ENCODE results near the gene DUOXA1.
"Not testable (repeated sequence)": the region's sequence is repeated elsewhere in the genome, so short reads cannot be mapped to it uniquely, and the experiment has no call there.

The DUOXA1 gene

GRCh38 chr15:45077391-45077790 lies 52.3 kb downstream of the DUOXA1 start:
- H3K4me1 ChIP-seq (ENCODE audit: insufficient read depth, low read length, poor library complexity, severe bottlenecking); H3K4me2 ChIP-seq (ENCODE audit: low read depth, low read length, poor library complexity, severe bottlenecking); H2AFZ ChIP-seq (ENCODE audit: low read length); H3K27me3 ChIP-seq (ENCODE audit: insufficient read depth, low read length, poor library complexity, severe bottlenecking); H3K9me3 ChIP-seq (ENCODE audit: insufficient read depth, low read depth, low read length); H3K79me2 ChIP-seq (ENCODE audit: insufficient read depth, low read length); H3K4me3 ChIP-seq (ENCODE audit: low read length, poor library complexity, severe bottlenecking); H3F3A ChIP-seq (ENCODE audit: low read depth); H3K9me2 ChIP-seq (replicated peaks; ENCODE audit: low read depth, low read length); H3K9ac ChIP-seq (ENCODE audit: low read depth, low read length, poor library complexity, severe bottlenecking); H3K36me3 ChIP-seq (ENCODE audit: insufficient read depth, low read length); H4K20me1 ChIP-seq (ENCODE audit: insufficient read depth, low read length, poor library complexity, severe bottlenecking): not testable (repeated sequence)

- H3K4me1 ChIP-seq (ENCODE audit: insufficient read depth, low read length, poor library complexity, severe bottlenecking); H3K9me3 ChIP-seq (ENCODE audit: insufficient read depth, low read depth, low read length); H3K4me2 ChIP-seq (ENCODE audit: low read depth, low read length, poor library complexity, severe bottlenecking); H3K27me3 ChIP-seq (ENCODE audit: insufficient read depth, low read length, poor library complexity, severe bottlenecking); H3K36me3 ChIP-seq (ENCODE audit: insufficient read depth, low read length); H3K4me3 ChIP-seq (ENCODE audit: low read length, poor library complexity, severe bottlenecking); H3K79me2 ChIP-seq (ENCODE audit: insufficient read depth, low read length); H4K20me1 ChIP-seq (ENCODE audit: insufficient read depth, low read length, poor library complexity, severe bottlenecking); H3F3A ChIP-seq (ENCODE audit: low read depth); H2AFZ ChIP-seq (ENCODE audit: low read length); H3K9me2 ChIP-seq (replicated peaks; ENCODE audit: low read depth, low read length); H3K9ac ChIP-seq (ENCODE audit: low read depth, low read length, poor library complexity, severe bottlenecking): not testable (repeated sequence)
These were observed 54.0 kb downstream of the DUOXA1 start for GRCh38 chr15:45075440-45076320.

GRCh38 chr15:45073602-45074001 lies 56.1 kb downstream of the DUOXA1 start:
- not testable (repeated sequence) for H3K27me3 ChIP-seq (ENCODE audit: insufficient read depth, low read length, poor library complexity, severe bottlenecking)

GRCh38 chr15:45069942-45070360 lies 59.7 kb downstream of the DUOXA1 start:
- H4K20me1 ChIP-seq (ENCODE audit: insufficient read depth, low read length, poor library complexity, severe bottlenecking); H3K9me3 ChIP-seq (ENCODE audit: insufficient read depth, low read depth, low read length); H2AFZ ChIP-seq (ENCODE audit: low read length); H3K27me3 ChIP-seq (ENCODE audit: insufficient read depth, low read length, poor library complexity, severe bottlenecking); H3K79me2 ChIP-seq (ENCODE audit: insufficient read depth, low read length); H3K4me1 ChIP-seq (ENCODE audit: insufficient read depth, low read length, poor library complexity, severe bottlenecking); H3K4me3 ChIP-seq (ENCODE audit: low read length, poor library complexity, severe bottlenecking); H3K9ac ChIP-seq (ENCODE audit: low read depth, low read length, poor library complexity, severe bottlenecking); H3K4me2 ChIP-seq (ENCODE audit: low read depth, low read length, poor library complexity, severe bottlenecking); H3K9me2 ChIP-seq (replicated peaks; ENCODE audit: low read depth, low read length); H3F3A ChIP-seq (ENCODE audit: low read depth): not testable (repeated sequence)
- H3K36me3 ChIP-seq (ENCODE audit: insufficient read depth, low read length): peaks cover 13% of the 10 kb centered on the region; the same call in 1 of the 2 replicates

More at GRCh38 chr15:45073602-45074001, 56.1 kb downstream of the DUOXA1 start:
- H3K4me2 ChIP-seq (ENCODE audit: low read depth, low read length, poor library complexity, severe bottlenecking); H4K20me1 ChIP-seq (ENCODE audit: insufficient read depth, low read length, poor library complexity, severe bottlenecking); H3K4me1 ChIP-seq (ENCODE audit: insufficient read depth, low read length, poor library complexity, severe bottlenecking); H3F3A ChIP-seq (ENCODE audit: low read depth); H3K9me2 ChIP-seq (replicated peaks; ENCODE audit: low read depth, low read length); H3K4me3 ChIP-seq (ENCODE audit: low read length, poor library complexity, severe bottlenecking); H2AFZ ChIP-seq (ENCODE audit: low read length); H3K9ac ChIP-seq (ENCODE audit: low read depth, low read length, poor library complexity, severe bottlenecking); H3K9me3 ChIP-seq (ENCODE audit: insufficient read depth, low read depth, low read length); H3K79me2 ChIP-seq (ENCODE audit: insufficient read depth, low read length): not testable (repeated sequence)
- H3K36me3 ChIP-seq (ENCODE audit: insufficient read depth, low read length): peaks cover 10% of the 10 kb centered on the region; the same call in 1 of the 2 replicates

Measured in Loucy (cell line).